Esophagus mucosa (tissue), 1 donor: ENCODE data around the gene UTP14A. TPM values are rescaled to one million over a fixed set of nuclear protein-coding genes. Genes with fewer than 3 reads are reported as not detected.
A peak's percentile ranks its signal among the peaks of the same experiment; 100 is the strongest.
"Not testable (repeated sequence)": the region's sequence is repeated elsewhere in the genome, so short reads cannot be mapped to it uniquely, and the experiment has no call there.

Experiments
- ATAC-seq: fragments of 200-7000 bp; cut with Tn5 transposase; one replicate; pipeline ENCODE4 v1.9.1; 2020
- total RNA-seq: library from RNA; stranded (reverse); gene quantifications from one replicate; pipeline ENCODE4 v1.2.4, GENCODE V29; 2023
- donor health status: DM: yes; HTN: yes; CAD: no.

Gene UTP14A, protein sequence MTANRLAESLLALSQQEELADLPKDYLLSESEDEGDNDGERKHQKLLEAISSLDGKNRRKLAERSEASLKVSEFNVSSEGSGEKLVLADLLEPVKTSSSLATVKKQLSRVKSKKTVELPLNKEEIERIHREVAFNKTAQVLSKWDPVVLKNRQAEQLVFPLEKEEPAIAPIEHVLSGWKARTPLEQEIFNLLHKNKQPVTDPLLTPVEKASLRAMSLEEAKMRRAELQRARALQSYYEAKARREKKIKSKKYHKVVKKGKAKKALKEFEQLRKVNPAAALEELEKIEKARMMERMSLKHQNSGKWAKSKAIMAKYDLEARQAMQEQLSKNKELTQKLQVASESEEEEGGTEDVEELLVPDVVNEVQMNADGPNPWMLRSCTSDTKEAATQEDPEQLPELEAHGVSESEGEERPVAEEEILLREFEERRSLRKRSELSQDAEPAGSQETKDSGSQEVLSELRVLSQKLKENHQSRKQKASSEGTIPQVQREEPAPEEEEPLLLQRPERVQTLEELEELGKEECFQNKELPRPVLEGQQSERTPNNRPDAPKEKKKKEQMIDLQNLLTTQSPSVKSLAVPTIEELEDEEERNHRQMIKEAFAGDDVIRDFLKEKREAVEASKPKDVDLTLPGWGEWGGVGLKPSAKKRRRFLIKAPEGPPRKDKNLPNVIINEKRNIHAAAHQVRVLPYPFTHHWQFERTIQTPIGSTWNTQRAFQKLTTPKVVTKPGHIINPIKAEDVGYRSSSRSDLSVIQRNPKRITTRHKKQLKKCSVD
- 17.7 TPM for total RNA-seq

- ATAC-seq = peak; percentile 98
Measured at GRCh38 chrX:129905787-129906580, at the start of gene UTP14A. TSS of gene UTP14A (plus strand) at chrX:129906164. CDS start at chrX:129906211, 47 bp downstream.

- ATAC-seq = not testable (repeated sequence)
Measured at GRCh38 chrX:129859134-129859533, 46.8 kb upstream of the UTP14A start.

DNA sequence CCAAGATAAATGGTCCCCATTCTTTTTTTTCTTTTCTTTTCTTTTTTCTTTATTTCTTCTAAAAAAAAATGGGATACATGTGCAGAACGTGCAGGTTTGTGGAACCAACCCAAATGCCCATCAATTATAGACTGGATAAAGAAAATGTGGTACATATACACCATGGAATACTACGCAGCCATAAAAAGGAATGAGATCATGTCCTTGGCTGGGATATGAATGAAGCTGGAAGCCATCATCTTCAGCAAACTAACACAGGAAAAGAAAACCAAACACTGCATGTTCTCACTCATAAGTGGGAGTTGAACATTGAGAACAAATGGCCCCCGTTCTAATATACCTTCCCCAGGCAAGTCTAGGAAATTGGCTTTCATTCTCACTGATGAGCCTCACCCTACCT, 39.6 kb upstream of the UTP14A start:
- ATAC-seq = not testable (repeated sequence)

DNA sequence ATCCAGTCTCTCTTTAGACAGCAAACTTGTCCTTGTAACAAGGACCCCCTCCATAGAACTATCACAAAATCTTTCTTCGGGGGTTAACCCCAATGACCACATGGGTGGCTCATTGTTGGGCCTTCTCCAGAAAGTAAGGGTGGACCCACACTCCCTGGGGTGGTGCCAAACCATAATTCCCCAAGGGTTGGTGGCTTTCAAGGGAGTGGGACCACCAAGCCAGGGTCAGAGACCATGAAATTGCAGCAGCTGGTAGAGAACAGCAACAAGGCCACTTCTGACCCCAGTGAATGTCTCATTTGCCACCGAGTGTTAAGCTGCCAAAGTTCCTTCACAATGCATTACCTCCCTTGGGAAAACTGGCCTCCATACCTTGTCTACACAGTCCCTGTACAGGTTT, 33.4 kb upstream of the UTP14A start:
- no peak for ATAC-seq

DNA sequence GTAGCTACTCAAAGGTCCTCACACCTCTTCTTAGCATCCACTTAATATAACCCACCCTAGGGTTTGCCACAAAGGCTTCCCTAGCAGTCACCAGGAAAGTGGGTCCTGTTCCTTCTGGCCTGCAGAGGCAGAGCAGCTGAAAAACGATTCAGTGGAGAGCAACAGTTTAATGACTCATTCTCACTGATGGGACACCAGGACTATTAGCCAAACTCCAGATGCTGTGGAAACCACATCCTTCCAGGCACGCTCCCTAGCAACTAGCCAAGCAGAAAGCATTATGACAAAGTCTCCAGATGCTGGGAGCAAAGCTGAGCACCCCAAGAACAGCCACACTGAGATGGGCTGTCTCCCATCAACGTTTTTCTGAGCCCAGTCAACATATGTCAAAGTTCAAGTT, 30.3 kb upstream of the UTP14A start:
- ATAC-seq = no peak

GRCh38 chrX:129876771-129877305, 29.1 kb upstream of the UTP14A start:
- no peak for ATAC-seq

DNA sequence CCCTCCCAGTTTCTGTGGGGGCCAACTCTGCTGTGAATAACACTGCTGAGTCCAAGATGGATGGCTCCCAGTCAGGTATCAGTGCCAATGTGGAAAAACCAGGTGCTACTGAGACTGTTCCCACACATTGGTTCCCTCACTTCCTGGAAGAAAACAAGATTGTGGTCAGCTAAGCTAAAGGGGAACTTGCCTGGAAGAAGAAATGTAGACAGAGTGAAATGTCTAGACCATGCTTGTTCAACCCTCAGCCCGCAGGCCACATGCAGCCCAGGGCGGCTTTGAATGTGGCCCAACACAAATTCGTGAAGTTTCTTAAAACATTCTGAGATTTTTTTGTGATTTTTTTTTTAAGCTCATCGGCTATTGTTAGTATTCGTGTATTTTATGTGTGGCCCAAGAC, 28.6 kb upstream of the UTP14A start:
- no peak for ATAC-seq

GRCh38 chrX:129900054-129900453, 5.9 kb upstream of the UTP14A start:
- no peak for ATAC-seq

DNA sequence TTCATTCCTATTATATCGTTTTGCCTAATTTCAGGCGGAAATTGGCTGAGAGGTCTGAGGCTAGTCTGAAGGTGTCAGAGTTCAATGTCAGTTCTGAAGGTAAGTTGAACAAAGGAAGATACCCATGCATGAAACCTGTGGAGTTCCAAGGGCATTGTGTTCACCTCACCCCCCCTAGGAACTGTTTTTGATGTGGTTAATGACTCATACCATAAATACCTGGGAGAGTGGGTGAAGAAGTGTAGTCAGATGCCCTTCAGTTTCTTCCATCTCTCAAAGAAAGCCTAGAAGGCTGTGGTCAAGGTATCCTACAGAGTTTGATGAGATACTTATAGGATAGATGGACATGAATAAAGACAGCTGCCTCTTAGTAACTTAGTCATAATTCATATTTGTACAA, 2.7 kb downstream of the UTP14A start:
- no peak for ATAC-seq

DNA sequence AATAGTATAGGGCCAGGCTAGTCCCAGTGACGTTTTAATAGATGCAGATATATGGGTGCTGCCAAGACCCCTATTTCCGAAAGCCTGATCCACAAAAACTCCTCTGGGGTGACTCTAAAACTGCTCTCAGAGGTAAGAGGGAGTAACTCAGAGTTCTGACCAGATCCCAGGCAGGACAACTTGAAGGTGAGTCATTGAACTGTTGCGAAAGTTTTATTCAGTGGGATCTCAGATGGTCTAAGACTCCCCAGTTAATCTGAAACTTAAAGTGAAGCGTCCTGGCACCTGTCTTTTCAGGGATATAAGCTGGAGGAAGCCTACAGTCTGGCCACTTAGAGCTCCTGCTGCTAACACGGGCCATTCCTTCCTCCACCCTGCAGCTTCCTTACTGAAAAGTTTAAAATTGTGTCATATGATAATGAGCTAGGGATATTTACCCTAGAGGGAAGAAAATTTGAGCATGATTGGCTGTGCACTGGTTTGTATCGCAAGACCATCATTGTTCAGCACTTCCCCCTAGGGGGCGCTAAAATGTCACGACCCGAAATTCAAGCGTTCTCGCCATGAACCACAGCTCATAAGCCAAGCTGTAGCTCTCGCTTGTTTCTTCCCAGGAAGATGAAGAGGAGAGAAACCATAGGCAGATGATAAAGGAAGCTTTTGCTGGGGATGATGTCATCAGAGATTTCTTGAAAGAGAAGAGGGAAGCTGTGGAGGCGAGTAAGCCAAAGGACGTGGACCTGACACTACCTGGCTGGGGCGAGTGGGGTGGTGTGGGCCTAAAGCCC, 19.5 kb downstream of the UTP14A start:
- peak; percentile 67 for ATAC-seq

GRCh38 chrX:129930941-129931410, 25.0 kb downstream of the UTP14A start:
- ATAC-seq = no peak

- peak; percentile 94 for ATAC-seq
Measured at GRCh38 chrX:129931411-129932015, 25.5 kb downstream of the UTP14A start.

DNA sequence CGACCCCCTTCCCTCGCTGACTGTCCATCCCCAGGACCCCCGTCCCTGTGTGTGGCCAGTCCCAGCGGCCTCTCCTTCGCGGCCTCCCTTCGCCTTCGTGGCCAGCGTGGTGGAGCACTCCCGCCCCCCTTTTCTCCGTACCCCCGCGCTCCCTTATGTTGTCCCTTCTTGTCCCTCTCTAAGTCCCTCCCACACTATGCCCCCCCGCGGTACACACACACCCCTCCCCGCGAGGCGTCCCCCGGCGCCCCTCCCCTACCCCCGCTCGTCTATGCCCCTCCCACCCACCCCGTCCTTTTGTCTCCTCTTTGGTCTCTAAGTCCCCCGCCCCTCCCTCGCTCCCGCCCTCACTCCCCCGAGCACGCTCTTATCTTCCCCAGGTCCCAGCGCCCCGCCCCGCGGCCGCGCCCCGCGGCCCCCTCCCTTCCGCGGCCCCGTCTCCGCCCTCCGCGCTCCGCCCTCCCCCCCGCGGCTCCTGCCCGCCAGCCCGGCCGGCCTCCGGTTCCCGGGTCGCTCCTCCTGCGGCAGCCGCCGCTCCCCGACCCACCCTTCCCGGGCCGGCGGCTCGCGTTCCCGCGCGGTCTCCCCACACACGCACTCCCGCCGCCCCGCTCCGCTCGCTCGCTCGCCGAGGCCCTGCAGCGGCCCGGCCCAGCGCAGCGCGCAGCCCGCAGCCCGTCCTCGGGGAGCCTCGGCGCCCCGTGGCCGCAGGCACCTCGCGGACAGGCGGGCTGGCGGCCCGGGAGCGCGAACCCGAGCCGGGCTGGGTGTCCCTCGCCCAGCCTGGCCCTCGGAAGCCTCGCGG, 26.3 kb downstream of the UTP14A start:
- ATAC-seq = peak; percentile 76

DNA sequence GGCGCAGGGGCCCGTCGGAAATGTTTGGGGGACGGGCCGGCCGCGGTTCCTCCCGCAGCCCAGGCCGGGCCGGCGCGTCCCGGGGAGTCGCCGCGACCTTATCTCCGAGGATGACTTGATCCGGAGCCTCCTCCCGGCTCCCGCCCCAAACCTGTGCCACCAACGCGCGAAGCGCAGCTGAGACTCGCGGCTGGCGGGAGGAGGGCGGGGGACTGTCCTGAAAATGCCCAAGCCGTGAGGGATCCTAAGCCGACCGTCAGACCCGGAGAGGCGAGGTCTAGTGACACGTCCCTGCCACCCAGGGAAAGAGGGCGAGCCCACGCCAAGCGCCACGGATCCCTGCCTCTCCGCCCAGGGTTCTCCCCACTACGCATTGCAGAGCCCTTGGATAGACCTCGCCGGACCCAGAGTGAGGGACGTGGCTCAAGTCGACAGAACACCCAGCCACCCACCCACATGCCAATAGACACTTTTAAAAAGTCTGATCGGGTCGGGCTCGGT, 26.9 kb downstream of the UTP14A start:
- no peak for ATAC-seq

DNA sequence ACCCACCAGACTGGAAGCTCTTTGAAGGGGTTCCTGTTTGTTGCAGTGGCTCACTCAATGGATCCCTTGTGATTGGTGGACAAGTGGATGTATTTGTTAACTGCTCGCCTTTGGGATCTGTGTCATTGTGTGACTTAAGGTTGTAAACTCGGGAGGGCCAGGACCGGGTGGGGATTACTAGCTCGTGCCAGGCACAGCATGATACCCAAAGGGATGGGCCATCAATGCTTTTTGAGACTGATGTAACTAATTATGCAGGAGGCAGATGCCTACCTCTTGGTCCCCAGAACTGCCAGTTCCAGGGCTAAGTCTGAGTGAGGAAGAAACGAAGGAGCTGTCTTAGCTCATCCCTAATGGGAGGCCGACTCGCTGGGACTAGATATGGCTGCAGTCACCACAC, 27.7 kb downstream of the UTP14A start:
- no peak for ATAC-seq

- ATAC-seq = no peak
Measured at GRCh38 chrX:129934461-129934860, 28.5 kb downstream of the UTP14A start.

DNA sequence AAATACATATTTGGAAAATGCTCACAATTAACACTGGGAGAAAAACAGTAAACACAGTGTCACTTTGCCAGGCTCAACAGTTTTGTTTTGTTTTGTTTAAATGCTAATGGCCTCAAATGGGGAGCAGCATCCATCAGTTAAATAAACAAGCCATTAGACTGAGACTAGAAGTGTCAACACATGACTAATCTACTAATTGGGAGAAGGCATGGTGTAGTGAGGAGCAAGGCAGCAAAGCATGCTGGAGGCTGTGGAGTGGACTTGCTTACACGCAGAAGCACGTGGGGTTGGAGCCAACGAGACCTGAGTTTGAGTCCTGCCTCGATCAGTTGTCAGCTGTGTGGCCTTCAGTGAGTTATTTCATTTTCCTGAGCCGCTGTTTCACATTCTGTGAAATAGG, 29.0 kb downstream of the UTP14A start:
- no peak for ATAC-seq

DNA sequence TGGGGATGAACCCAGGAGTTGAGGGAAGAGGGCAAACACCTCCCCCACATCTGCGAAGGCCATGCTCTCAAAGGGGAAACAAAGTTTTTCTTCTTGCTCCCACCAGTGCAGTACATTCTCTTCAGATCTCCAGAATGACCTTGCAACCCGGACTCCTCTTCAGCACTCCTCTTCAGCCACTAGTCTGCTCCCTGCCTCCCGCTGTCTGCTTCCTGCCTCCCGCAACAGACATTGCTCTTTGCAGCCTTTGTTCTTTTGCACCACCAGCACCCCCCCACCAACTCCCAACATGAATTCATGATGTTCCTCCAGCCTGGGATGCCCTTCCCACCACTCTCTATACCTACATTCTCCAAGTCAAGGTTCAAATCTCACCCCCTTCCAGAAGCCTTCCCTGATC, 32.1 kb downstream of the UTP14A start:
- ATAC-seq = no peak

DNA sequence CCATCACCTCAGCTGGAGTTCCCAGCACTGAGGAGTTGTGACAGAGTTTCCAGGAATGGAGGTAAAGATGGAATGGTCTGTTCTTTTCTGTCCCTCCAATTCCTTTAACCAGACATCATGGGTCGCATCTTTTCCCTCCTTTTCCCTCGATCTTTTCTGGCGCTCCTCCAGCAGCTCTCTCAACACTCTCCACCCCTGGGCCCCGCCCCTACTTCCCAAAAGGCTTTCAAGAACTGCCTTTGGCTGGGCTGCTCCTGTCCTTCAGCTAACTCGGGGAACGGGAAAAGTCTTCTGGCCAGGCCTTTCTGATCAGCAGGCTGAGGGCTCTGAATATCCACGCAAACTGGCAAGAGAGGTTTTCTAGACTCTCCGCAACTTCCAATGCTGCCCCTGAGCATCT, 34.0 kb downstream of the UTP14A start:
- no peak for ATAC-seq

- ATAC-seq = no peak
Measured at GRCh38 chrX:129940721-129941120, 34.8 kb downstream of the UTP14A start.
